ENCODE results near the gene MAFF. TPM values are rescaled to one million over a fixed set of nuclear protein-coding genes. Genes with fewer than 3 reads are reported as not detected.
A peak's percentile ranks its signal among the peaks of the same experiment; 100 is the strongest.
"Not testable (repeated sequence)": the region's sequence is repeated elsewhere in the genome, so short reads cannot be mapped to it uniquely, and the experiment has no call there.

Gene MAFF
- polyA plus RNA-seq (2.1 and 4.8 TPM in 2 replicates), polyA minus RNA-seq (1.9 and 2.4 TPM in 2 replicates)

GRCh38 chr22:38201711-38202436 lies at the start of gene MAFF:
Gene MAFF, plus strand, starts transcription at chr22:38201994. Its CDS starts 11,860 bp downstream, at chr22:38213854.
- H3K9me2 ChIP-seq (ENCODE audit: insufficient read depth, low read length) = no peaks in the 10 kb centered on the region
- no peak within 1 kb of the TSS for H3K27ac ChIP-seq (ENCODE audit: low read length)
- peak within 1 kb of the TSS; percentile 66 for H3K9ac ChIP-seq (ENCODE audit: low read length)
- H3K36me3 ChIP-seq (ENCODE audit: insufficient read depth, low read length) = no peaks in the 10 kb centered on the region
- no peaks in the 10 kb centered on the region for H3F3A ChIP-seq (ENCODE audit: insufficient read depth, low read length, poor library complexity, severe bottlenecking)
- no peaks in the 10 kb centered on the region for H3K9me3 ChIP-seq (ENCODE audit: low read length)
- H4K20me1 ChIP-seq (ENCODE audit: insufficient read depth) = no peaks in the 10 kb centered on the region
- H3K27me3 ChIP-seq (ENCODE audit: insufficient read depth, low read depth, low read length) = peaks cover 21% of the 10 kb centered on the region
- H3K4me2 ChIP-seq (ENCODE audit: low read length) = peak within 1 kb of the TSS; percentile 25
- H2AFZ ChIP-seq (ENCODE audit: low read depth, low read length) = no peak within 1 kb of the TSS
- peak within 1 kb of the TSS; percentile 78 for H3K4me3 ChIP-seq (ENCODE audit: low read length)
- no peak for TF ChIP-seq MXI1 (conservative IDR thresholded peaks at IDR 0.05; ENCODE audit: poor library complexity, severe bottlenecking)
- no peak for TF ChIP-seq CTCF (IDR thresholded peaks at IDR 0.05; ENCODE audit: poor library complexity, severe bottlenecking)
- TF ChIP-seq TAF1 (IDR thresholded peaks at IDR 0.05; ENCODE audit: low read depth) = no peak
- peak; percentile 9 for TF ChIP-seq SMC3 (conservative IDR thresholded peaks at IDR 0.05; ENCODE audit: poor library complexity)
- peak; percentile 34 for TF ChIP-seq POLR2AphosphoS5 (IDR thresholded peaks at IDR 0.05)
- no peaks in the 10 kb centered on the region for H3K79me2 ChIP-seq (replicated peaks; ENCODE audit: insufficient read depth, low read length)

GRCh38 chr22:38153821-38154562 lies 47.8 kb upstream of the MAFF start:
- no peaks in the 10 kb centered on the region for H3K79me2 ChIP-seq (replicated peaks; ENCODE audit: insufficient read depth, low read length)
- no peaks in the 10 kb centered on the region for H3K27me3 ChIP-seq (ENCODE audit: insufficient read depth, low read depth, low read length)
- H4K20me1 ChIP-seq (ENCODE audit: insufficient read depth) = no peaks in the 10 kb centered on the region
- H3F3A ChIP-seq (ENCODE audit: insufficient read depth, low read length, poor library complexity, severe bottlenecking) = no peaks in the 10 kb centered on the region
- no peak overlapping the region for H3K27ac ChIP-seq (ENCODE audit: low read length)
- H2AFZ ChIP-seq (ENCODE audit: low read depth, low read length) = no peak overlapping the region
- TF ChIP-seq MXI1 (conservative IDR thresholded peaks at IDR 0.05; ENCODE audit: poor library complexity, severe bottlenecking) (no peak), CTCF (IDR thresholded peaks at IDR 0.05; ENCODE audit: poor library complexity, severe bottlenecking) (no peak), SMC3 (conservative IDR thresholded peaks at IDR 0.05; ENCODE audit: poor library complexity) (no peak), RAD21 (conservative IDR thresholded peaks at IDR 0.05) (no peak), EZH2 (IDR thresholded peaks at IDR 0.05; ENCODE audit: borderline replicate concordance, insufficient read depth, low read length, poor library complexity, severe bottlenecking) (no peak), POLR2AphosphoS5 (IDR thresholded peaks at IDR 0.05) (no peak), TAF1 (IDR thresholded peaks at IDR 0.05; ENCODE audit: low read depth) (no peak), EP300 (conservative IDR thresholded peaks at IDR 0.05; ENCODE audit: poor library complexity, severe bottlenecking) (no peak)
- TF ChIP-seq, protein P1, sequence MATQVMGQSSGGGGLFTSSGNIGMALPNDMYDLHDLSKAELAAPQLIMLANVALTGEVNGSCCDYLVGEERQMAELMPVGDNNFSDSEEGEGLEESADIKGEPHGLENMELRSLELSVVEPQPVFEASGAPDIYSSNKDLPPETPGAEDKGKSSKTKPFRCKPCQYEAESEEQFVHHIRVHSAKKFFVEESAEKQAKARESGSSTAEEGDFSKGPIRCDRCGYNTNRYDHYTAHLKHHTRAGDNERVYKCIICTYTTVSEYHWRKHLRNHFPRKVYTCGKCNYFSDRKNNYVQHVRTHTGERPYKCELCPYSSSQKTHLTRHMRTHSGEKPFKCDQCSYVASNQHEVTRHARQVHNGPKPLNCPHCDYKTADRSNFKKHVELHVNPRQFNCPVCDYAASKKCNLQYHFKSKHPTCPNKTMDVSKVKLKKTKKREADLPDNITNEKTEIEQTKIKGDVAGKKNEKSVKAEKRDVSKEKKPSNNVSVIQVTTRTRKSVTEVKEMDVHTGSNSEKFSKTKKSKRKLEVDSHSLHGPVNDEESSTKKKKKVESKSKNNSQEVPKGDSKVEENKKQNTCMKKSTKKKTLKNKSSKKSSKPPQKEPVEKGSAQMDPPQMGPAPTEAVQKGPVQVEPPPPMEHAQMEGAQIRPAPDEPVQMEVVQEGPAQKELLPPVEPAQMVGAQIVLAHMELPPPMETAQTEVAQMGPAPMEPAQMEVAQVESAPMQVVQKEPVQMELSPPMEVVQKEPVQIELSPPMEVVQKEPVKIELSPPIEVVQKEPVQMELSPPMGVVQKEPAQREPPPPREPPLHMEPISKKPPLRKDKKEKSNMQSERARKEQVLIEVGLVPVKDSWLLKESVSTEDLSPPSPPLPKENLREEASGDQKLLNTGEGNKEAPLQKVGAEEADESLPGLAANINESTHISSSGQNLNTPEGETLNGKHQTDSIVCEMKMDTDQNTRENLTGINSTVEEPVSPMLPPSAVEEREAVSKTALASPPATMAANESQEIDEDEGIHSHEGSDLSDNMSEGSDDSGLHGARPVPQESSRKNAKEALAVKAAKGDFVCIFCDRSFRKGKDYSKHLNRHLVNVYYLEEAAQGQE (IDR thresholded peaks at IDR 0.05; ENCODE audit: borderline replicate concordance) = no peak
- no peaks in the 10 kb centered on the region for H3K9me3 ChIP-seq (ENCODE audit: low read length)
- H3K4me3 ChIP-seq (ENCODE audit: low read length) = no peak overlapping the region
- H3K9me2 ChIP-seq (ENCODE audit: insufficient read depth, low read length) = no peaks in the 10 kb centered on the region
- no peaks in the 10 kb centered on the region for H3K36me3 ChIP-seq (ENCODE audit: insufficient read depth, low read length)
- H3K9ac ChIP-seq (ENCODE audit: low read length) = no peak overlapping the region
- H3K4me2 ChIP-seq (ENCODE audit: low read length) = no peak overlapping the region

GRCh38 chr22:38154563-38154915 lies 47.3 kb upstream of the MAFF start:
- not testable (repeated sequence) for H3K9me2 ChIP-seq (ENCODE audit: insufficient read depth, low read length); H3K4me3 ChIP-seq (ENCODE audit: low read length); H3K36me3 ChIP-seq (ENCODE audit: insufficient read depth, low read length); H3K27me3 ChIP-seq (ENCODE audit: insufficient read depth, low read depth, low read length); H2AFZ ChIP-seq (ENCODE audit: low read depth, low read length); H3K27ac ChIP-seq (ENCODE audit: low read length); H3K4me2 ChIP-seq (ENCODE audit: low read length); H3K9ac ChIP-seq (ENCODE audit: low read length); H3K79me2 ChIP-seq (replicated peaks; ENCODE audit: insufficient read depth, low read length); H3K9me3 ChIP-seq (ENCODE audit: low read length); H4K20me1 ChIP-seq (ENCODE audit: insufficient read depth); H3F3A ChIP-seq (ENCODE audit: insufficient read depth, low read length, poor library complexity, severe bottlenecking)

Measured in neural cell (in vitro differentiated cells).